Subcutaneous abdominal adipose tissue (tissue), 5 donors: ENCODE results near the gene SPP2.

Source experiments
- H3K27ac ChIP-seq: one replicate; pipeline ENCODE4 v1.7.0; 2013; ENCODE audit warnings: low read depth, mild to moderate bottlenecking, inconsistent platforms, low read length, moderate library complexity
- H3K27me3 ChIP-seq, 5 donors: one replicate each; pipeline ENCODE4 v1.7.0; 2013; ENCODE audit warnings: low read length in 5 of 5, inconsistent platforms in 1 of 5; ENCODE audit not compliant: control insufficient read depth in 5 of 5, insufficient read depth in 4 of 5
- H3K36me3 ChIP-seq, 5 donors: one replicate each; pipeline ENCODE4 v1.7.0; 2013; ENCODE audit warnings: low read length in 5 of 5; ENCODE audit not compliant: control insufficient read depth in 5 of 5, insufficient read depth in 5 of 5
- H3K4me1 ChIP-seq, 5 donors: one replicate each; pipeline ENCODE4 v1.7.0; 2013; ENCODE audit warnings: low read length in 5 of 5, mild to moderate bottlenecking in 3 of 5, moderate library complexity in 1 of 5; ENCODE audit not compliant: control insufficient read depth in 5 of 5, insufficient read depth in 5 of 5
- H3K4me3 ChIP-seq, 5 donors: one replicate each; pipeline ENCODE4 v1.7.0; 2013; ENCODE audit warnings: low read length in 5 of 5, low read depth in 1 of 5
- H3K9ac ChIP-seq, 5 donors: one replicate each; pipeline ENCODE4 v1.7.0; 2013; ENCODE audit warnings: low read length in 5 of 5, mild to moderate bottlenecking in 4 of 5, moderate library complexity in 3 of 5
- H3K9me3 ChIP-seq, 5 donors: one replicate each; pipeline ENCODE4 v1.7.0; 2013; ENCODE audit warnings: low read length in 5 of 5; ENCODE audit not compliant: control insufficient read depth in 5 of 5
- donor health status: healthy.
- donor health status: healthy.
- donor health status: healthy.
- donor health status: healthy.
- donor health status: healthy.

SPP2 gene

GRCh38 chr2:234060236-234060635 lies 9.7 kb downstream of the SPP2 start:
- Histone ChIP-seq H3K9me3 (no peaks in the 10 kb centered on the region), H3K27me3 (peaks cover 0 to 8% (median 3%) of the 10 kb centered on the region in 5 donors), H3K36me3 (no peaks in the 10 kb centered on the region), H3K4me1 (no peaks in the 10 kb centered on the region), H3K27ac (no peak overlapping the region), H3K4me3 (no peak overlapping the region), H3K9ac (no peak overlapping the region)

GRCh38 chr2:234061624-234062257 lies 11.2 kb downstream of the SPP2 start:
- Histone ChIP-seq H3K9ac (no peak overlapping the region), H3K27ac (no peak overlapping the region), H3K4me3 (no peak overlapping the region), H3K4me1 (no peaks in the 10 kb centered on the region), H3K36me3 (no peaks in the 10 kb centered on the region), H3K9me3 (no peaks in the 10 kb centered on the region), H3K27me3 (peaks cover 0 to 7% (median 3%) of the 10 kb centered on the region in 5 donors)

GRCh38 chr2:234066587-234066986 lies 16.1 kb downstream of the SPP2 start:
- Histone ChIP-seq H3K4me1 (no peaks in the 10 kb centered on the region), H3K9me3 (peaks cover 0 to 13% (median 0%) of the 10 kb centered on the region in 5 donors), H3K36me3 (no peaks in the 10 kb centered on the region), H3K27me3 (no peaks in the 10 kb centered on the region), H3K4me3 (no peak overlapping the region), H3K27ac (no peak overlapping the region), H3K9ac (no peak overlapping the region)

GRCh38 chr2:234071664-234072063 lies 21.2 kb downstream of the SPP2 start:
- no peaks in the 10 kb centered on the region for H3K4me1 ChIP-seq
- no peak overlapping the region for H3K4me3 ChIP-seq
- H3K36me3 ChIP-seq: no peaks in the 10 kb centered on the region
- H3K27me3 ChIP-seq: peaks cover 0 to 6% (median 0%) of the 10 kb centered on the region in 5 donors
- H3K9me3 ChIP-seq: peaks cover 0 to 13% (median 0%) of the 10 kb centered on the region in 5 donors
- H3K9ac ChIP-seq: no peak overlapping the region
- H3K27ac ChIP-seq: no peak overlapping the region

GRCh38 chr2:234072454-234072853 lies 22.0 kb downstream of the SPP2 start:
- Histone ChIP-seq H3K9ac (no peak overlapping the region), H3K4me1 (no peaks in the 10 kb centered on the region), H3K27me3 (peaks cover 0 to 7% (median 0%) of the 10 kb centered on the region in 5 donors), H3K9me3 (peaks cover 0 to 13% (median 0%) of the 10 kb centered on the region in 5 donors), H3K4me3 (no peak overlapping the region), H3K27ac (no peak overlapping the region), H3K36me3 (no peaks in the 10 kb centered on the region)

GRCh38 chr2:234074751-234075517 lies 24.4 kb downstream of the SPP2 start:
- Histone ChIP-seq H3K27me3 (peaks cover 0 to 7% (median 0%) of the 10 kb centered on the region in 5 donors), H3K4me1 (no peaks in the 10 kb centered on the region), H3K36me3 (no peaks in the 10 kb centered on the region), H3K9me3 (no peaks in the 10 kb centered on the region), H3K9ac (no peak overlapping the region), H3K4me3 (no peak overlapping the region), H3K27ac (no peak overlapping the region)

GRCh38 chr2:234075518-234075915 lies 25.0 kb downstream of the SPP2 start:
- no peak overlapping the region for H3K4me3 ChIP-seq
- H3K36me3 ChIP-seq: no peaks in the 10 kb centered on the region
- no peaks in the 10 kb centered on the region for H3K9me3 ChIP-seq
- H3K27me3 ChIP-seq: peaks cover 0 to 7% (median 0%) of the 10 kb centered on the region in 5 donors
- H3K27ac ChIP-seq: no peak overlapping the region
- no peak overlapping the region for H3K9ac ChIP-seq
- H3K4me1 ChIP-seq: no peaks in the 10 kb centered on the region

GRCh38 chr2:234075947-234076346 lies 25.4 kb downstream of the SPP2 start:
- Histone ChIP-seq H3K36me3 (no peaks in the 10 kb centered on the region), H3K27me3 (peaks cover 0 to 7% (median 0%) of the 10 kb centered on the region in 5 donors), H3K4me1 (no peaks in the 10 kb centered on the region), H3K9ac (no peak overlapping the region), H3K4me3 (no peak overlapping the region), H3K9me3 (no peaks in the 10 kb centered on the region), H3K27ac (no peak overlapping the region)

GRCh38 chr2:234076451-234076850 lies 25.9 kb downstream of the SPP2 start:
- H3K4me3 ChIP-seq: no peak overlapping the region
- no peaks in the 10 kb centered on the region for H3K9me3 ChIP-seq
- no peak overlapping the region for H3K9ac ChIP-seq
- no peaks in the 10 kb centered on the region for H3K36me3 ChIP-seq
- peaks cover 0 to 7% (median 0%) of the 10 kb centered on the region in 5 donors for H3K27me3 ChIP-seq
- H3K4me1 ChIP-seq: no peaks in the 10 kb centered on the region
- no peak overlapping the region for H3K27ac ChIP-seq

GRCh38 chr2:234078129-234078528 lies 27.6 kb downstream of the SPP2 start:
- H3K9ac ChIP-seq: no peak overlapping the region
- H3K4me1 ChIP-seq: no peaks in the 10 kb centered on the region
- no peak overlapping the region for H3K27ac ChIP-seq
- H3K4me3 ChIP-seq: no peak overlapping the region
- peaks cover 0 to 14% (median 4%) of the 10 kb centered on the region in 5 donors for H3K27me3 ChIP-seq
- H3K9me3 ChIP-seq: no peaks in the 10 kb centered on the region
- no peaks in the 10 kb centered on the region for H3K36me3 ChIP-seq
